CD8-positive, alpha-beta memory T cell (primary cell): ENCODE results near the gene ESRRA. TPM values are rescaled to one million over a fixed set of nuclear protein-coding genes. Genes with fewer than 3 reads are reported as not detected.
"Not testable (repeated sequence)": the region's sequence is repeated elsewhere in the genome, so short reads cannot be mapped to it uniquely, and the experiment has no call there.

Experiments used
- CTCF ChIA-PET: fragments of 350-600 bp; sonication (Branson Sonifier 250); formaldehyde crosslinking; loops from one replicate; lab custom pipeline; 2021; ENCODE audit warnings: antibody characterized with exemption; lab: Charles Lee
- POLR2A ChIA-PET: fragments of 350-600 bp; sonication (Branson Sonifier 250); formaldehyde crosslinking; loops from one replicate; lab custom pipeline; 2021; ENCODE audit warnings: antibody characterized with exemption; lab: Charles Lee
- DNase-seq, 5 donors: peaks; one replicate each; pipeline versions ENCODE4 v3.0.0 to v3.0.0-alpha.2; 2020 to 2022; ENCODE audit warnings: mixed read lengths in 1 of 5
- H3K27ac ChIP-seq: one replicate; pipeline ENCODE4 v1.7.0; 2013; ENCODE audit warnings: low read depth, mild to moderate bottlenecking, low read length, moderate library complexity
- H3K27me3 ChIP-seq: 2 replicates; pipeline ENCODE4 v1.7.0; 2013; ENCODE audit warnings: low read length, mild to moderate bottlenecking; ENCODE audit not compliant: insufficient read depth, poor library complexity, severe bottlenecking
- H3K36me3 ChIP-seq: 2 replicates; pipeline ENCODE4 v1.7.0; 2013; ENCODE audit warnings: mild to moderate bottlenecking, low read length, moderate library complexity; ENCODE audit not compliant: insufficient read depth
- H3K4me1 ChIP-seq: 2 replicates; pipeline ENCODE4 v1.7.0; 2013; ENCODE audit warnings: mild to moderate bottlenecking, low read length, moderate library complexity; ENCODE audit not compliant: insufficient read depth
- H3K4me3 ChIP-seq: 2 replicates; pipeline ENCODE4 v1.7.0; 2013; ENCODE audit warnings: mild to moderate bottlenecking, low read length
- H3K9me3 ChIP-seq: 2 replicates; pipeline ENCODE4 v1.7.0; 2013; ENCODE audit warnings: mild to moderate bottlenecking, low read length
- H3K27ac Mint-ChIP-seq, 8 donors: one replicate each; pipeline ENCODE4 v1.8.0; 2020 to 2021; ENCODE audit warnings: mixed read lengths in 8 of 8, mild to moderate bottlenecking in 6 of 8, inconsistent platforms in 3 of 8, moderate library complexity in 3 of 8
- H3K27me3 Mint-ChIP-seq, 2 donors: one replicate each; pipeline ENCODE4 v1.8.0; 2020 to 2021; ENCODE audit warnings: mixed read lengths in 2 of 2, mild to moderate bottlenecking in 1 of 2, moderate library complexity in 1 of 2
- H3K36me3 Mint-ChIP-seq, 3 donors: one replicate each; pipeline ENCODE4 v1.8.0; 2020 to 2021; ENCODE audit warnings: mixed read lengths in 3 of 3, inconsistent platforms in 1 of 3, mild to moderate bottlenecking in 1 of 3
- H3K4me1 Mint-ChIP-seq, 3 donors: one replicate each; pipeline ENCODE4 v1.8.0; 2020 to 2021; ENCODE audit warnings: mixed read lengths in 3 of 3, inconsistent platforms in 1 of 3, mild to moderate bottlenecking in 1 of 3
- H3K4me3 Mint-ChIP-seq, 7 donors: one replicate each; pipeline ENCODE4 v1.8.0; 2020 to 2021; ENCODE audit warnings: mixed read lengths in 7 of 7, mild to moderate bottlenecking in 6 of 7, moderate library complexity in 4 of 7, inconsistent platforms in 2 of 7
- H3K9me3 Mint-ChIP-seq, 5 donors: one replicate each; pipeline ENCODE4 v1.8.0; 2020 to 2022; ENCODE audit warnings: mixed read lengths in 5 of 5, mild to moderate bottlenecking in 3 of 5, moderate library complexity in 2 of 5, inconsistent platforms in 1 of 5
- polyA plus RNA-seq: library from polyadenylated mRNA; unstranded; fragments of 300-500 nt; fragmentation: Illumina TruSeq; gene quantifications from one replicate; pipeline ENCODE4 v1.2.3, GENCODE V29; 2021
- total RNA-seq, 2 experiments: library from RNA; stranded (reverse); gene quantifications; one replicate each; pipeline ENCODE4 v1.2.3, GENCODE V29; 2021

Gene ESRRA
- total and polyA plus RNA-seq, 3 experiments from 2014 or later: 11.9 to 54.3 (median 52.2) TPM

- H3K36me3 ChIP-seq, H3K9me3 ChIP-seq, H3K27ac ChIP-seq, H3K27me3 ChIP-seq, H3K9me3 Mint-ChIP-seq, DNase-seq, H3K27me3 Mint-ChIP-seq, H3K4me3 ChIP-seq, H3K4me1 ChIP-seq: not testable (repeated sequence)
- Mint-ChIP-seq H3K36me3 (peaks cover 4 to 26% (median 4%) of the 10 kb centered on the region in 3 donors), H3K4me3 (peak overlapping the region in 1 of 7 donors; percentile 64), H3K4me1 (peaks cover 4 to 17% (median 5%) of the 10 kb centered on the region in 3 donors), H3K27ac (peak overlapping the region in 2 of 8 donors; percentile 38 to 73)
- CTCF ChIA-PET: interaction anchor here (2.5 kb wide), 1 partner anchor 8 kb away, joined by 10 read pairs; no protein-coding TSS in a partner anchor
- POLR2A ChIA-PET: interaction anchor here (0.6 kb wide), 1 partner anchor 17 kb away, joined by 4 read pairs; no protein-coding TSS in a partner anchor
Measured at GRCh38 chr11:64323984-64324383, 18.7 kb downstream of the ESRRA start.

- Histone ChIP-seq H3K4me1 (no peaks in the 10 kb centered on the region), H3K27ac (no peak overlapping the region), H3K4me3 (no peak overlapping the region), H3K36me3 (no peaks in the 10 kb centered on the region), H3K27me3 (no peaks in the 10 kb centered on the region), H3K9me3 (no peaks in the 10 kb centered on the region)
- no peak for DNase-seq
- H3K4me1 Mint-ChIP-seq: peaks cover 0 to 9% (median 0%) of the 10 kb centered on the region in 3 donors
- ChIA-PET POLR2A (interaction anchor here (0.6 kb wide), 1 partner anchor 17 kb away, joined by 4 read pairs; no protein-coding TSS in a partner anchor), CTCF (no interaction called here)
- H3K36me3 Mint-ChIP-seq: peaks cover 4 to 23% (median 4%) of the 10 kb centered on the region in 3 donors
- no peaks in the 10 kb centered on the region for H3K9me3 Mint-ChIP-seq
- no peak overlapping the region for H3K4me3 Mint-ChIP-seq
- H3K27ac Mint-ChIP-seq: no peak overlapping the region
- H3K27me3 Mint-ChIP-seq: no peaks in the 10 kb centered on the region
Measured at GRCh38 chr11:64324692-64325469, 19.6 kb downstream of the ESRRA start.

- Mint-ChIP-seq H3K4me3 (no peak overlapping the region), H3K4me1 (peaks cover 7 to 10% (median 9%) of the 10 kb centered on the region in 3 donors), H3K36me3 (peaks cover 0 to 3% (median 0%) of the 10 kb centered on the region in 3 donors), H3K9me3 (no peaks in the 10 kb centered on the region), H3K27ac (peak overlapping the region in 2 of 8 donors; percentile 31 to 36), H3K27me3 (no peaks in the 10 kb centered on the region)
- Histone ChIP-seq H3K27ac (no peak overlapping the region), H3K27me3 (no peaks in the 10 kb centered on the region), H3K4me3 (no peak overlapping the region), H3K9me3 (no peaks in the 10 kb centered on the region), H3K36me3 (no peaks in the 10 kb centered on the region), H3K4me1 (peaks cover 12% of the 10 kb centered on the region)
- DNase-seq: no peak
- CTCF ChIA-PET: interaction anchor here (1.0 to 1.1 kb wide), 2 partner anchors 9 to 12 kb away, joined by 3 to 5 read pairs; partner anchors contain the start of genes CCDC88B and PRDX5
- POLR2A ChIA-PET: interaction anchor here (1.0 kb wide), 1 partner anchor 10 kb away, joined by 3 read pairs; the partner anchor contains the start of genes PRDX5 and TRMT112
Measured at GRCh38 chr11:64327375-64327774, 22.1 kb downstream of the ESRRA start.

GRCh38 chr11:64327993-64328392, 22.7 kb downstream of the ESRRA start:
- Mint-ChIP-seq H3K27ac (no peak overlapping the region), H3K36me3 (peaks cover 0 to 3% (median 0%) of the 10 kb centered on the region in 3 donors), H3K4me1 (peaks cover 7 to 10% (median 9%) of the 10 kb centered on the region in 3 donors), H3K9me3 (no peaks in the 10 kb centered on the region), H3K27me3 (no peaks in the 10 kb centered on the region), H3K4me3 (no peak overlapping the region)
- Histone ChIP-seq H3K4me1 (peaks cover 12% of the 10 kb centered on the region), H3K4me3 (no peak overlapping the region), H3K27me3 (no peaks in the 10 kb centered on the region), H3K9me3 (no peaks in the 10 kb centered on the region), H3K36me3 (no peaks in the 10 kb centered on the region), H3K27ac (no peak overlapping the region)
- ChIA-PET CTCF (interaction anchor here (1.1 kb wide), 1 partner anchor 10 kb away, joined by 5 read pairs; the partner anchor contains the start of gene PRDX5), POLR2A (no interaction called here)
- no peak for DNase-seq

- ChIA-PET POLR2A (interaction anchor here (1.1 to 3.2 kb wide), 3 partner anchors 12 to 26 kb away, joined by 3 to 14 read pairs (median 5); partner anchors contain the start of genes ESRRA, PRDX5 and TRMT112), CTCF (interaction anchor here (0.9 to 7.2 kb wide), 15 partner anchors 8 to 330 kb away, joined by 3 to 61 read pairs (median 7); partner anchors contain the start of genes CATSPERZ, ESRRA, FERMT3 and PRDX5)
- Mint-ChIP-seq H3K9me3 (no peaks in the 10 kb centered on the region), H3K4me3 (no peak overlapping the region), H3K36me3 (peaks cover 0 to 6% (median 0%) of the 10 kb centered on the region in 3 donors), H3K27me3 (no peaks in the 10 kb centered on the region), H3K4me1 (peaks cover 7 to 10% (median 9%) of the 10 kb centered on the region in 3 donors), H3K27ac (peak overlapping the region in 1 of 8 donors; percentile 94)
- H3K27ac ChIP-seq: no peak overlapping the region
- H3K4me3 ChIP-seq: no peak overlapping the region
- DNase-seq: no peak
- H3K9me3 ChIP-seq: no peaks in the 10 kb centered on the region
- no peaks in the 10 kb centered on the region for H3K36me3 ChIP-seq
- peaks cover 12% of the 10 kb centered on the region for H3K4me1 ChIP-seq
- H3K27me3 ChIP-seq: no peaks in the 10 kb centered on the region
Measured at GRCh38 chr11:64330888-64331287, 25.6 kb downstream of the ESRRA start.

- peak overlapping the region; percentile 38 for H3K27ac ChIP-seq
- no peaks in the 10 kb centered on the region for H3K36me3 ChIP-seq
- peak overlapping the region; percentile 0 to 94 (median 71) for H3K27ac Mint-ChIP-seq
- peak; percentile 55 to 82 (median 60) for DNase-seq
- ChIA-PET CTCF (interaction anchor here (0.6 to 7.2 kb wide), 18 partner anchors 8 to 331 kb away, joined by 3 to 61 read pairs (median 6); partner anchors contain the start of genes CATSPERZ, CCDC88B, ESRRA and FERMT3), POLR2A (interaction anchor here (0.5 to 3.2 kb wide), 7 partner anchors 11 to 125 kb away, joined by 3 to 14 read pairs (median 5); partner anchors contain the start of genes ESRRA, FERMT3, PRDX5 and TRMT112)
- H3K9me3 Mint-ChIP-seq: no peaks in the 10 kb centered on the region
- peaks cover 12% of the 10 kb centered on the region for H3K4me1 ChIP-seq
- H3K4me3 ChIP-seq: no peak overlapping the region
- no peaks in the 10 kb centered on the region for H3K27me3 Mint-ChIP-seq
- H3K4me1 Mint-ChIP-seq: peaks cover 7 to 13% (median 9%) of the 10 kb centered on the region in 3 donors
- H3K36me3 Mint-ChIP-seq: peaks cover 0 to 9% (median 0%) of the 10 kb centered on the region in 3 donors
- no peaks in the 10 kb centered on the region for H3K27me3 ChIP-seq
- peak overlapping the region in 6 of 7 donors; percentile 14 to 70 (median 59) for H3K4me3 Mint-ChIP-seq
- H3K9me3 ChIP-seq: no peaks in the 10 kb centered on the region
Measured at GRCh38 chr11:64331569-64332371, 26.4 kb downstream of the ESRRA start.

GRCh38 chr11:64333556-64333955, 28.2 kb downstream of the ESRRA start:
- Histone ChIP-seq H3K27me3 (no peaks in the 10 kb centered on the region), H3K4me3 (no peak overlapping the region), H3K9me3 (no peaks in the 10 kb centered on the region), H3K4me1 (peaks cover 12% of the 10 kb centered on the region), H3K36me3 (no peaks in the 10 kb centered on the region), H3K27ac (no peak overlapping the region)
- H3K4me1 Mint-ChIP-seq: peaks cover 15 to 26% (median 20%) of the 10 kb centered on the region in 3 donors
- DNase-seq: no peak
- no peaks in the 10 kb centered on the region for H3K27me3 Mint-ChIP-seq
- peaks cover 0 to 20% (median 5%) of the 10 kb centered on the region in 3 donors for H3K36me3 Mint-ChIP-seq
- CTCF ChIA-PET: interaction anchor here (4.8 to 7.2 kb wide), 2 partner anchors 16 to 128 kb away, joined by 41 to 61 read pairs; partner anchors contain the start of genes FERMT3, PRDX5 and TRMT112
- H3K9me3 Mint-ChIP-seq: no peaks in the 10 kb centered on the region
- H3K4me3 Mint-ChIP-seq: no peak overlapping the region
- no peak overlapping the region for H3K27ac Mint-ChIP-seq
- POLR2A ChIA-PET: interaction anchor here (0.7 to 1.4 kb wide), 2 partner anchors 16 to 24 kb away, joined by 4 to 8 read pairs; partner anchors contain the start of genes PRDX5 and TRMT112
